ENCODE results near the gene AIP.
"Not testable (repeated sequence)": the region's sequence is repeated elsewhere in the genome, so short reads cannot be mapped to it uniquely, and the experiment has no call there.

Gene AIP

DNA sequence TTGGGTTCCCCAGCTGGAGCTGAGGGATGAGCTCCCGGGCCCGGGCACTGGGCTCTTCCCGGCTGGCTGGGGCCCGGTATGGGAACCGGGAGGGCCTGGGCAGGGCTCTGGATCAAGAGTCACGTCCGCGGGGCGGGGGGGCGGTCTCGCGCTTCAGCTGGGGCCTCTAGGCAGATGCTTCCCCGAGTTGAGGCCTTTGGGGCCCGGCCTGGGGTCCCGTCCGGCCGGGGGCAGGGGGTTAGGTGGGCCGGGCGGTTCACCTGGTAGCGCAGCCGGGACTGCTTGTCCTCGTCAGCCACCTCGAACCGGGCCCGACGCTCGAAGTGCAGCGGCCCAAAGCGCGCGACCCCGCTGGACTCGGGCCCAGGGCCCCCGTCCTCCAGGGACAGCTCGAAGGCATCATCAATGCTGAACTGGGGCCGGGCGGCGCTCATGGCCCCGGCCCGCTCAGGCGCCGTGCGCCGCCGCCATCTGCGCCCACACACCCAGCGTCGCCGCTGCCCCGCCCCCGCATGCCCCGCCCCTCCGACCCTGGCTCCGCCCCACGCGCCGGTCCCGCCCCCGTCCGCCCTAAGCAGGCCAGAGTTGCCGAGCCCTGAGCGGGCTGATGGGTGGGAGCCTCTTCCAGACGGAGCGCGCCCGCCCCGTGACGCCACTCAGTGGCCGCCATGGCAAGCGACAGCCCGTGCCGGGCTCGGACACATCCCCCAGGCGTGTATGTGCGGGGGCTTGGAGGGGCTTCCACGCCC, 13.9 kb upstream of the AIP start, which contains the start of gene TMEM134:
Gene TMEM134 (minus strand): TSS at position 493 of the 749 bp plus-strand sequence. CDS start 59 bp downstream, at position 434.
- peak; percentile 93 for DNase-seq (ENCODE audit: low spot score)

DNA sequence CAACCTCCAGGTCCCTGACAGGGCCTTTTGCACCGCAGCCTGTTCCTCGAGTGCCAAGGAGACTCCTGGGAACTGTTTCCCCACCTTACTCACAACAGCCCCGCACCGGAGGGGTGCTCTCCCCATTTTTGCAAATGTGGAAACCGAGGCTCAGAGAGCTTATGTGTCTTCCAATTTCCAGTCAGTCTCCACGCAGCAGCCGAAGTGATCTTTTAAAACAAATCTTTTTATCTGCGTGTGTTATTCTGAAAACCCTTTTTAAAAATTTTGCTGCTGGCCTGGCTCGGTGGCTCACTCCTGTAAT, 13.4 kb upstream of the AIP start:
- no peak for DNase-seq (ENCODE audit: low spot score)

DNA sequence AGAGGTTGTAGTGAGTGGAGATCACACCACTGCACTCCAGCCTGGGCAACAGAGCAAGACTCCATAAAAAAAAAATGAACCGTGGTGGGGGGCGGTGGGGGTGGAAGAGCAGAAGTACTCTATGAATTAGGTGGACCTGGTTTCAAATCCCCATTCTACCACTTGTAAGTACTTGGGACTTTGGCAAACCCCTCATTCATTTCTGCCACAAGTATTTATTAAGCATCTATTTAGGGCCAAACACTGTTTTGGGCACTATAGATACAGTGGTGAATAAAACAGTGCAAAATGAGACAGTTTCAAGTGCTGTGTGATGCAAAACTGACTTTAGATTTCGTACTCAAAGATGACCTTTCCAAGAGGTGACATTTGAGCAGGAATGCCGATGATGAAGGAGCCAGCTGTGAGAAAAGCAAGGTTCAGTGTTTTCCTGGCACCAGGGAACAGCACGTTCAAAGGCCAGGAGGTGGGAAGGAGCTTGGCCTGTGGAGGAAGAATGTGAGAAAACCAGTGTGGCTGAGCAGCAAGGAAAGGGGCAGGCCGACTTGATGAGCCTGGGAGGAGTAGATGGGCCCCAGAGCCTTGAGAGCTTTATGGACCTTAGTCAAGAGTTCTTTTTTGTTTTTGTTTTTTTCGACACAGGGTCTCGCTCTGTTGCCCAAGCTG, 12.4 kb upstream of the AIP start:
- DNase-seq (ENCODE audit: low spot score) = no peak

DNA sequence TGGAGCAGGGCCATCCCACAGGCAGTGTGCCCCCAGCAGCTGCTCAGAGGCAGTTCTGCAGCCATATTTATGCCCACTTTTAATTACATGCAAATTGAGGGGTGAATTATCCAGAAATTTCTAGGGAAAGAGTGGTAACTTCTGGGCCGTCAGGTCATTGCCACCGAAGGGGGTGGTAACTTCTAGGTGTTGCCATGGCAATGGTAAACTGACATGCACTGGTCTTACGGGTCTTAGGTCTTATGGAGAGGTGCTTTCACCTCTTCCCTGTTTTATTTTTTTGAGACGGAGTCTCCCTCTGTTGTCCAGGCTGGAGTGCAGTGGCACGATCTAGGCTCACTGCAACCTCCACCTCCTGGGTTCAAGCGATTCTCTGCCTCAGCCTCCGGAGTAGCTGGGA, 9.9 kb upstream of the AIP start:
- no peak for DNase-seq (ENCODE audit: low spot score)

DNA sequence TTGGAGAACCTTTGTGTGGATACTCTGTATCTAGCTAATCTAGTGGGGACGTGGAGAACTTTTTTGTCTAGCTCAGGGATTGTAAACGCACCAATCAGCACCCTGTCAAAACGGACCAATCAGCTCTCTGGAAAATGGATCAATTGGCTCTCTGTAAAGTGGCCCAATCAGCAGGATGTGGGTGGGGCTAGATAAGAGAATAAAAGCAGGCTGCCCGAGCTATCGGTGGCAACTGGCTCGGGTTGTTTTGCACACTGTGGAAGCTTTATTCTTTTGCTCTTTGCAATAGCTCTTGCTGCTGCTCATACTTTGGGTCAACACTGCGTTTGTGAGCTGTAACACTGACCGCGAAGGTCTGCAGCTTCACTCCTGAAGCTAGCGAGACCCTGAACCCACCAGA, 6.1 kb upstream of the AIP start:
- not testable (repeated sequence) for DNase-seq (ENCODE audit: low spot score)

DNA sequence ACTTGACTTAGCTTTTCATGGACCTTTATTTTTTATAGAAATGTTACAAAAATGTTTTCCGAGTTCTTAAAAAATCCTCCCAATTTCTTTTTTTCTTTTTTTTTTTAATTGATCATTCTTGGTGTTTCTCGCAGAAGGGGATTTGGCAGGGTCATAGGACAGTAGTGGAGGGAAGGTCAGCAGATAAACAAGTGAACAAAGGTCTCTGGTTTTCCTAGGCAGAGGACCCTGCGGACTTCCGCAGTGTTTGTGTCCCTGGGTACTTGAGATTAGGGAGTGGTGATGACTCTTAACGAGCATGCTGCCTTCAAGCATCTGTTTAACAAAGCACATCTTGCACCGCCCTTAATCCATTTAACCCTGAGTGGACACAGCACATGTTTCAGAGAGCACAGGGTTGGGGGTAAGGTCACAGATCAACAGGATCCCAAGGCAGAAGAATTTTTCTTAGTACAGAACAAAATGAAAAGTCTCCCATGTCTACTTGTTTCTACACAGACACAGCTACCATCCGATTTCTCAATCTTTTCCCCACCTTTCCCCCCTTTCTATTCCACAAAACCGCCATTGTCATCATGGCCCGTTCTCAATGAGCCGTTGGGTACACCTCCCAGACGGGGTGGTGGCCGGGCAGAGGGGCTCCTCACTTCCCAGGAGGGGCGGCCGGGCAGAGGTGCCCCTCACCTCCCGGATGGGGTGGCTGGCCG, 5.3 kb upstream of the AIP start:
- DNase-seq (ENCODE audit: low spot score) = not testable (repeated sequence)

DNA sequence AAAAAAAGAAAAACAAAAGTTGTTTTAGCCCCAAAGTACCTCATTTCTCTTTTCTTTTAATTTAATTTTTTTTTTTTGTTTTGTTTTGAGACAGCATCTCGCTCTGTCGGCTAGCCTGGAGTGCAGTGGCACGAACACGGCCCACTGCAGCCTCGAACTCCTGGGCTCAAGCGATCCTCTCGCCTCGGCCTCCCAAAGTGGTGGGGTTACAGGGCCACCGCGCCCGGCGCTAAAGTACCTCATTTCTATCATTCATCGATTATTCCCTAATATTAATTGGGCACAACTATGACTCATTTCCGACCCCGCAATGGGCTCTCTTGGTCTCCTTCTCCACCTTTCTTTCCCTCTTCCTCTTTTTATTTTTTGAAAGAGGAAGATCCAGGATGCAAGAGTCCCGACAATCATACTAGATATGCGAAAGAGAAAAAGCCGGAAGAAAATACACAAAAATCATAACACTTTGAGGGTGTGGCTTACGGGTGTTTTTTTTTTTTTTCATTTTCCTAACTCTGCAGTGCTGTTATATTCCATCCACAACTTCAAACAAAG, 475 bp upstream of the AIP start:
- DNase-seq (ENCODE audit: low spot score) = no peak

DNA sequence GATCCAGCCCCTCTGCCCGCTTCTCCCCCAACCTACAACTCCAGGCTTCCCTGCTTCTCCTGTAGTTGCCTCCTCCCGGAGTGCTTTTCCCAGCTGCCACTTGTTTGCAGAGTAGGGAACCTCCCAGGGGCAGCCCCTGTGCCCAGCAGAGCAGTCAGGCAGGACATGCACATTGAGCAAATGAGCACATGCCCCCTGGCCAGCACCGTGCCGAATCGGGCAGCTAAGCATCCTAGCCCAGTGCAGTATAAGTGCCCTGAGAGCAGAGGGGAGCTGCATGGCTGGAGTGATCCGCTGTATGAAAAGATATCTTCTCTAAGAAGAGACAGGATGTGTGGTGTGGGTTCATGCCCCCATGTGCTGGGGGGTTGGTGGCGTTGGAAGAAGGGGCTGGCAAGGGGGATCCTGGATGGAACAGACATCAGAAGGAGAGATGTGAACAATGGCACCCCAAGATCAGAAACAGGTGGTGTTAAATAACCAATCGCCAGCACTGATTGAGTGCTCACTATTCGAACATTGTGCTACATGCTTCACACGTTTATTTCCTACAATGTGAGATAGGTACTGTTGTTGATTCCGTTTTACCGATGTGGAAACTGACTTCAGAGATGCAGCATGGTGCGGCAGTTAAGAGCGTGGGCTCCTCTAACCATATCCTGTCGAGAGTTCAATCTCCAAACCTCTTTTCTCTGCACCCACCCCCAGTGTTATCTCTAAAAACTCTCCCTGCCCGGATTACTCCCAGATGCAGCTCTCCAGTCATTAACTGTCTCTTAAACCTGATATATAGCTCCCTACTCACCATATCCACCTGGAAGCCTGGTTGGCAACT, 1.2 kb downstream of the AIP start:
- peak; percentile 43 for DNase-seq (ENCODE audit: low spot score)

DNA sequence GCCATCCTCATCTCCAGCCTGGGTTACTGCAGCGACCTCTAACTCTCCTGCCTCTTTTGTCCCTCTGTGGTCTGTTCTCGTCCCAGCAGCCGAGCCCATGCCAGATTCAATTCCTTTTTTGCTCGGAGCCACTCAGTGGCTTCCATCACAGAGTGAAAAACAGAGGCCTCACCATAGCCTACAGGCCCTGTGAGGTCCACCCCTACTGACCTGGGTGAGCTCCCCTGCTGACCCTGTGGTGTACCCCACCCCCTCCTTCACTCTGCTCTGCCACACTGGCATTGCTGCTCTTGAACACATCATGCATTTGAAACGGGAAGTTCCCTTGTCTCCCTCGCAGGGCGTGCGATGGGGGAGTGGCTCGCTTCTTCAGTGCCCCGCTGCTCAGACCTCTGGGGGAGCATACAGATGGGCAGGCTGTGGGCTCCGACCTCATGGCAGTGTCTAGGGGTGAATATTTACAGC, 2.1 kb downstream of the AIP start:
- peak; percentile 60 for DNase-seq (ENCODE audit: low spot score)

DNA sequence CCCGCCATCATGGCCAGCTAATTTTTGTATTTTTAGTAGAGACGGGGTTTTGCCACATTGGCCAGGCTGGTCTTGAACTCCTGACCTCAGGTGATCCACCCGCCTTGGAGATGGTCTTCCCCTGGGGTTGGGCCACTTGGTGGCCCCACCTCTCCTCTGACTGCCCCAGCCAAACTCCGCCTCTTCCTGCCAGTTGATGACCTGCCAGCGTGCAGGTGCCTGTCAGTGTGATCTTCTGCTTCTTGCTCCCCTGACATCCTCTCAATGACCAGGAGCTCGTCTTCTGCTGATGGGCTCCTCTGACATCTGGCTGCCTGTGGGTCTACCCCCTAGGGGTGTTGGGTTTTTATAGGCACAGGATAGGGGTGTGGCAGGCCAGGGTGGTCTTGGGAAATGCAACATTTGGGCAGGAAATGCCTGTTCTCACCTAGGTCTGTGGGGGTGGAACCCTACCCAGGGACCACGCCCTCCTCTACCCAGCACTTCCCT, 3.1 kb downstream of the AIP start:
- peak; percentile 54 for DNase-seq (ENCODE audit: low spot score)

DNA sequence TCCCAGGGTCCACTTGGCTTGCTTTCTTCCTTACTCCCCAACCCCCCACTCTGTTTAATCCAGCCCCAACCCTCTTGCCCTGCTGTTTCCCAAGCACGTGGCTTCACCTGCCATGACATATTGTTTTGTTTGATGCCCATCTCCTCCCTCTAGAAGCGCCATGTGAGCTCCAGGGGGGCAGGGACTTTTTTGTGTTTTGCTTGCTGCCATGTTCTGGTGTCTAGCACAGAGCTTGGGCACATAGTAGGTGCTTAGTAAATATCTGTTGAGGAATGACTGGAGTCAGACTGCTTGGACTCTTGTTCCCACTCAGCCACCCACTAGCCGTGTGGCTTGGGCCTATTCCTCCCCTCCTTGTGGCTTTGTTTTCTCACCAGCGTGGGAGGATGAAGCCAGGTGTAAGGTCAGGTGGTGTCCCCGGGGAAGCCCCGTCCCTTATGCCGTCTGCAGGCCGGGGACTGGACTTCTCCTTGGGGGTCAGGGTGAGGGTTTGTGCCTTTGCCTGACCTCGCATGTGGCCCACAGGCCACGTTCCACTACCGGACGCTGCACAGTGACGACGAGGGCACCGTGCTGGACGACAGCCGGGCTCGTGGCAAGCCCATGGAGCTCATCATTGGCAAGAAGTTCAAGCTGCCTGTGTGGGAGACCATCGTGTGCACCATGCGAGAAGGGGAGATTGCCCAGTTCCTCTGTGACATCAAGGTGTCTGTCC, 3.8 kb downstream of the AIP start:
- DNase-seq (ENCODE audit: low spot score) = no peak

DNA sequence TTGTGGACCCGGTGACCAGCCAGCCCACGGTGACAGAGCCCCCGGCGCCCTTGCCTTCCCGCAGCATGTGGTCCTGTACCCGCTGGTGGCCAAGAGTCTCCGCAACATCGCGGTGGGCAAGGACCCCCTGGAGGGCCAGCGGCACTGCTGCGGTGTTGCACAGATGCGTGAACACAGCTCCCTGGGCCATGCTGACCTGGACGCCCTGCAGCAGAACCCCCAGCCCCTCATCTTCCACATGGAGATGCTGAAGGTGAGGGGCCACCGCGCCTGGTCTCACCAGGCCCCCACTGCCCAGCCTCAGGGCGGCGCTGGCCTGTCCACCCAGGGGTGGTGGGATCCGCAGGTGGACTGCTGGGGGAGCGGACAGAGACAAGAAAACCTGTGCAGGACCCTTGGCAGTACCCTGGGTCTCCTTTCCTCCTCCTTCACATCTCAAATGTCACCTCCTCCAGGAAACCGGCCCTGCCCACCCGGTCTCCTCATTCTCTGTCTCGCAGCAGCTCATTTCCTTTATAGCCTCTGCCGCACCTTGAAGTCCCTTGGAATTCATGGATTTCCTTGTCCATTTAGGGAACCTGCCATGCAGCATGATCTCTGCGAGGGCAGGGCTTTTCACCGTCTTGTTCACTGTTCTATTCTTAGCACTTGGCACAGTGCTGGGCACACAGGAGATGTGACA, 6.5 kb downstream of the AIP start:
- no peak for DNase-seq (ENCODE audit: low spot score)

DNA sequence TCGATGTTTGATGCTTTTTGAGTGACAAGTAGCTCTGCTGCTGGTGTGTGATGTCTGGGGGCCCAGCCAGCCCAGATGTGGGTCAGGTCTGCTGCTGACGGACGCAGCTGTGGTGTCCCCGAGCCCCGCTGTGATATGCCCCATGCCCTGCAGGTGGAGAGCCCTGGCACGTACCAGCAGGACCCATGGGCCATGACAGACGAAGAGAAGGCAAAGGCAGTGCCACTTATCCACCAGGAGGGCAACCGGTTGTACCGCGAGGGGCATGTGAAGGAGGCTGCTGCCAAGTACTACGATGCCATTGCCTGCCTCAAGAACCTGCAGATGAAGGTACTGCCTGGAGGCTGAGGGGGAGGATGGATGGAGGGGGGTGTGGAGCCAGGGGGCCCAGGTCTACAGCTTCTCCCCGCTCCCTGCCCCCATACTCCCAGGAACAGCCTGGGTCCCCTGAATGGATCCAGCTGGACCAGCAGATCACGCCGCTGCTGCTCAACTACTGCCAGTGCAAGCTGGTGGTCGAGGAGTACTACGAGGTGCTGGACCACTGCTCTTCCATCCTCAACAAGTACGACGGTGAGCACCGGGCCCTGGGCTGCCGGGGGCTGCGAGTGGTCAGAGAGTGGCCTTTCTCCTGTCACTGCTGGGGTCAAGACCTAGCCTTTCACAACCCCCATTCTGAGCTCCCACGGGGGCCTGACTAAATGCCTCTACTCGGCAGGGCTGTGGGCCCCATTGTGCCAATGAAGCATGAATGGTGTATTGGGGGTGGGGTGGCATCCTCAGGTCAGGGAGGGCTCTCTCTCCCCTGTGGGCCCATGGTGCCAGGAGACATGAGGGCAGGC, 7.3 kb downstream of the AIP start:
- no peak for DNase-seq (ENCODE audit: low spot score)

DNA sequence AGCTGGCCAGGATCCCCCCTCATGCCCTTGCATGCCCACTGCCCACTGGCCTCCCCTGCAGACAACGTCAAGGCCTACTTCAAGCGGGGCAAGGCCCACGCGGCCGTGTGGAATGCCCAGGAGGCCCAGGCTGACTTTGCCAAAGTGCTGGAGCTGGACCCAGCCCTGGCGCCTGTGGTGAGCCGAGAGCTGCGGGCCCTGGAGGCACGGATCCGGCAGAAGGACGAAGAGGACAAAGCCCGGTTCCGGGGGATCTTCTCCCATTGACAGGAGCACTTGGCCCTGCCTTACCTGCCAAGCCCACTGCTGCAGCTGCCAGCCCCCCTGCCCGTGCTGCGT, 7.9 kb downstream of the AIP start:
- DNase-seq (ENCODE audit: low spot score) = no peak

DNA sequence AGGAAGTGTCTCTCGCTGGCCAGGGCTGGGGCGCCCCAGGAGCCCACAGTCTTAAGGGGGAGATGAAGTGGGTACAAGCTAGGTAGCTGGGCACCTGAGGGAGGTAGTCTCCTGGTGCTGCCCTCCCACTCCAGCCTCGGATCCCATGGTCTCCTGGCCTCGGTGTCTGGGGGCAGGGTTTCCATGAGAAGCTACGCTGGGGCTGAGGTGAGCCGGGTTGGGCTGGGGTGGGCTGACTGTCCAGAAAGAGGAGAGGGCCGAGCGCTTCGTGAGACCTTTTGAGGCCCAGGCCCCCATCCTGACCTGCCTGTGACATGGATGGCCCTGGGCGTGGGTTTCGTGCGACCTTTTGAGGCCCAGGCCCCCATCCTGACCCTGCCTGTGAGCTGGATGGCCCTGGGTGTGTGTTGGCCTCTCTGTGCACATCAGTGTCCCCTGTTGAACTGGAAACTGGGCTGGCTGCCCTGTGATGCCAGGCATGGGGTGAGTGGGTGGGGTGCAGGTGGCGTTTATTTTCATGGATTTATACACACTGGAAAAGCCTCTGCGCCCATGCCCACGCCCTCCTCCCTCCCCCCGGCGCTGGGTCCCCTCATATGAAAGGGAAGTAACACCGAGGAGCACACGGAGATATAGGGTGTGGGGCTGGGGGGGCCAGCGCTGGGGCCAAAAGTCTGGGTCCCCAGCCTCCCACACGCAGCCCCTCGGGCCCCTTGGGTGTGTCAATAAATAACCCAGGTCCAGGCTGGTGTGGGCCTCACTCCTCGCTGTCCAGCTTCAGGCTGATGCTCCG, 8.6 kb downstream of the AIP start:
- no peak for DNase-seq (ENCODE audit: low spot score)

DNA sequence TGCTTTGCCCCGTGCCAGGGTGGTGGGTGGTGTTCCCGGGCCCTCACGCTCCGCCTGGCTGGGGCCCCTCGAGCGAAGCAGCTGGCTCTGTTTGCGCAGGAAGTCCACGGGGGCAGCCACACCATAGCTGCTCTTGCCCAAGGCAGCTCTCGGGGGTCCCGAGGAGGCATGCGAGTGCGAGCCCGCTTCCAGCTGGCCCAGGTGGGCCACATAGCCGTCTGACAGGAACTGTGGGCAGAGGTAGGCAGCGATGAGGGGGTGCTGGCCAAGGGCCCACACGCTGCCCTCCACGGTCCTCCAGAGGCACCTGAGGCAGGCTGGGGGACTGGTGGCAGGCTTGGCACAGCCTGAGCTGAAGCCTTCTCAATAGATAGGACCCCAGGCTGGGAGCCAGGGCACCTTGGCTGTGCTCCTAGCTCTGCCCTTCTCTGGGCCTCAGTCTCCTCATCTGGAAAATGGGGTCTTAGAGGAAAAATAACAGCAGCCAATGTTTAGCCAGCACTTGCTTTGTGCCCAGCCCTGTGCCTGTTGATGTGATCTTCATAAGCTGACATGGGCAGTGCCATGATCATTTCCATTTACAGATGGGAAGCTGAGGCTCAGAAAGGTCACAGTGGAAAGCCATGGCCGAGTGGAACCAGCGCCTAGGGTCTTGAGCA, 9.4 kb downstream of the AIP start:
- no peak for DNase-seq (ENCODE audit: low spot score)

DNA sequence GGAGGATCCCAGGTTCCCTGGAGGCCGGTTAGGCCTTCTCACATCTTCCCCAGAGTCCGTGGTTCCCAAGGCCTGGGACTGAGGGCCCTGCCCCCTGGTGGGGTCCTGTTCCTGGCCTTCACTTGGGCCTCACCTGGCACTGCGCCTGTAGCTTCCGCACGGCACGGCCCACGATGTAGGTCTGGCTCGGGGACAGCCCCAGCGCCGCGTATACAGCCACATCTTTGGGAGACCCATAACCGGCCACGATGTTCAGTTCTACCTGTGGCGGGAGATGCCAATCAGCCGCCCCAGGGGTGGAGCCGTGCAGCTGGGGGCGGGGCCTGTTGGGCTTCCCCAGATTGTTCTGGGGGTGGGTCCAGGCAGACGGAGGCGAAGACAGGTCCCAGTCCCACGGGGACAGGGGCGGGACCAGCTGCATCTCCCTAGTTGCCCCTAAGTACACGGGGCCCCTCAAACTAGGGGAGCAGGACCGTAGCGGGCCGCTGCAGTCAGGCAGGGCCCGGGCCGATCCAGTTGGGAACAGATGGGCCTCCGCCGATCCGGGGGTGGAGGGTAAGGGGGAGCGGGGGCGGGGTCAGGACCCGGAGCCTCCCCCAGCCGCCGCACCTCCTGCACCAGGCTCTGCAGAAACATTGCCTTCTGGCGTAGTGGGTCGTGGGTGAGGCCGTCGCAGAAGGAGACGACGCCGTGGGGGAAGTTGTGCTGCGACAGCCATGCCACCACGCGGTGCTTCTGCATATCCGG, 10.1 kb downstream of the AIP start:
- no peak for DNase-seq (ENCODE audit: low spot score)

Measured in CD4-positive, alpha-beta T cell treated with Interleukin-15 for 4 hours (primary cell).